ENCODE measurements around the gene NEUROD4.

The NEUROD4 gene

DNA sequence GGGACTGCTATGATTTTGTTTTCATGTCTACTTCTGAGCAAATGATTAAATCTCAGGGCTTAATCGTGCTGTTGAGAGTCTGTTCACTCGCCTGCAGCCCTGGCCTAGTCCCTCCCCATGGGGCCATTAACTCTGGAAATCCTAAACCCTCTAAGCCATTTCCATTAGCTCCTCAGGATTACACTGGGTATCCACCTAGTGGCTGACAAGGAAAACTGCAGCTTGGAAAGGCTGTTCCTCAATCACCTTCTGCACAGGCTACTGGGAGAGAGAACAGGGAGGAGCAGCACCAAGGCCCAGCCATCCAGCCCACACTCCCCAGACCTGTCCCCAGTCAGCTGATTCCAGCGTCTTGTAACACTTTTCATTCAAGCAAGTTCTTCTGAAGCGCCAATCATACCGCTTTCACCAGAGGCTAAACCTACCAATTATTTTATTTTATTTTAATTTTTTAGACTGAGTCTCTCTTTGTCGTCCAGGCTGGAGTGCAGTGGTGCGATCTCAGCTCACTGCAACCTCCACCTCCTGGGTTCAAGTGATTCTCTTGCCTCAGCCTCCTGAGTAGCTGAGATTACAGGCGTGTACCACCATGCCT is 48.7 kb downstream of the NEUROD4 start:
- DNase-seq (ENCODE audit: low read depth) = peak; percentile 18
- H3K4me3 ChIP-seq (ENCODE audit: low read depth, low read length) = no peak overlapping the region
- TF ChIP-seq CTCF (IDR thresholded peaks at IDR 0.05; ENCODE audit: low read depth, low read length, missing control alignments) = peak; percentile 85

DNA sequence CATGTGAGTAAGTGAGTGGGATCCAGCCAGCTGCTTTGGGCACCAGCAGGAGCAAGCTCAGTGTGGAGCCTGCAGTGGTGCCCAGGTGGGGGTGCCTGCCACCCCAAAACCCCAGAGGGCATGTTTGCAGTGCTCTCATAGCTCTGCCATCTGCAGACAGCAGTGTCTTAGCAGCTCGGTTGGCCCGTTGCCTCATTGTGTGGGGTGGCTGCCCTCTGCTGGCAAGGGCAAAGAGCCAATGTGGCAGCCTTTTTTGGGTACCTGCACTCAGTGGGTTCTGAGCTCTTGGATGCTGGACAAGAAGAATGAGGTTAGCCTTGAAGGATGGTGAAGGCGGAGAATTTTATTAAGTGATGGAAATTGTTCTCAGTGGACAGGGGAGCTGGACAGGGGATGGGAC is 52.3 kb downstream of the NEUROD4 start:
- TF ChIP-seq CTCF (IDR thresholded peaks at IDR 0.05; ENCODE audit: low read depth, low read length, missing control alignments) = peak; percentile 79
- peak; percentile 24 for DNase-seq (ENCODE audit: low read depth)
- H3K4me3 ChIP-seq (ENCODE audit: low read depth, low read length) = no peak overlapping the region

- peak; percentile 51 for DNase-seq (ENCODE audit: low read depth)
- no peak overlapping the region for H3K4me3 ChIP-seq (ENCODE audit: low read depth, low read length)
- peak; percentile 76 for TF ChIP-seq CTCF (IDR thresholded peaks at IDR 0.05; ENCODE audit: low read depth, low read length, missing control alignments)
Measured at GRCh38 chr12:55073043-55074022, 53.6 kb downstream of the NEUROD4 start.

GRCh38 chr12:55074806-55075205 is 55.0 kb downstream of the NEUROD4 start:
- no peak for TF ChIP-seq CTCF (IDR thresholded peaks at IDR 0.05; ENCODE audit: low read depth, low read length, missing control alignments)
- no peak for DNase-seq (ENCODE audit: low read depth)

More at GRCh38 chr12:55074806-55075205, 55.0 kb downstream of the NEUROD4 start:
- no peak overlapping the region for H3K4me3 ChIP-seq (ENCODE audit: low read depth, low read length)
